Stomach (tissue), 9 donors: ENCODE data around the gene MCAT. TPM values are rescaled to one million over a fixed set of nuclear protein-coding genes. Genes with fewer than 3 reads are reported as not detected.

Source experiments
- DNase-seq, 2 donors: peaks; one replicate each; pipeline versions ENCODE4 v3.0.0 to v3.0.0-alpha.2; 2013 to 2019
- H3K27ac ChIP-seq, 5 donors: fragments of 200-600 bp in 4 of 5; sonication (generic) in 4 of 5; one replicate each; pipeline ENCODE4 v1.5.1; 2013 to 2019; ENCODE audit warnings: mild to moderate bottlenecking in 1 of 5, moderate library complexity in 1 of 5
- H3K27me3 ChIP-seq, 3 donors: fragments of 200-600 bp; sonication (generic); one replicate each; pipeline ENCODE4 v1.5.1; 2017 to 2019; ENCODE audit warnings: mixed run types in 1 of 3
- H3K36me3 ChIP-seq, 4 donors: fragments of 200-600 bp; sonication (generic); 1 replicate in 3 of 4; 2 replicates in 1 of 4; pipeline ENCODE4 v1.5.1; 2016 to 2019
- H3K4me1 ChIP-seq, 4 donors: fragments of 200-600 bp; sonication (generic); one replicate each; pipeline ENCODE4 v1.5.1; 2016 to 2019
- H3K4me3 ChIP-seq, 4 donors: fragments of 200-600 bp; sonication (generic) in 3 of 4; one replicate each; pipeline ENCODE4 v1.5.1; 2016 to 2019; ENCODE audit warnings: mild to moderate bottlenecking in 1 of 4
- H3K9me3 ChIP-seq, 4 donors: fragments of 200-600 bp; sonication (generic); one replicate each; pipeline ENCODE4 v1.5.1; 2016 to 2019
- EP300 ChIP-seq: sonication (generic); formaldehyde crosslinking; IDR thresholded peaks from one replicate; pipeline ENCODE4 v1.6.1; 2017; ENCODE audit warnings: antibody characterized with exemption
- POLR2A ChIP-seq, 4 donors: fragments of 450-650 bp; IDR thresholded peaks; one replicate each; pipeline ENCODE4 v1.6.1; 2016; ENCODE audit warnings: antibody characterized with exemption in 4 of 4, control low read depth in 2 of 4, mild to moderate bottlenecking in 1 of 4, moderate library complexity in 1 of 4
- POLR2AphosphoS5 ChIP-seq, 3 donors: sonication (generic); formaldehyde crosslinking; IDR thresholded peaks; one replicate each; pipeline ENCODE4 v1.6.1; 2016; ENCODE audit warnings: antibody characterized with exemption in 3 of 3
- WGBS, 5 donors: extraction: QIAGEN DNeasy Blood & Tissue Kit in 3 of 5; methylation state at CpG; one replicate each; pipeline versions ENCODE4 v1.1.5 to v1.1.7; 2013 to 2018; 5-methylcytosine and 5-hydroxymethylcytosine counted together
- intact Hi-C: fragments of 100-400 bp; cut with DNase I; formaldehyde crosslinking; loops from one replicate; pipeline ENCODE4 v1.15.1; 2023; ENCODE audit warnings: low total_unique reads
- polyA plus RNA-seq, 3 donors: library from polyadenylated mRNA; stranded (reverse); fragments of 200-250 nt; gene quantifications; one replicate each; pipeline ENCODE4 v1.2.3, GENCODE V29; 2013
- total RNA-seq, 5 donors: library from RNA; depleted of rRNA; stranded (reverse); fragments of >200 nt; gene quantifications; one replicate each; pipeline versions ENCODE4 v1.1.0 to v1.2.3, GENCODE V29; 2014 to 2016
- TF ChIP-seq, protein P1 (sequence below), 7 experiments: fragments of 450-650 bp in 4 of 7; fragments of 200-600 bp in 3 of 7; sonication (generic) in 3 of 7; IDR thresholded peaks; one replicate each; pipeline ENCODE4 v1.5.1; 2016 to 2019; ENCODE audit warnings: antibody characterized with exemption in 7 of 7, control low read depth in 2 of 7, mild to moderate bottlenecking in 1 of 7
- donor health status: healthy with polysubstance abuse.
- donor health status: Bipolar disorder and iron deficiency.
- donor health status: healthy.

The MCAT gene
- total and polyA plus RNA-seq, 8 donors, result 11.7 to 197 (median 19.0) TPM; not detected in 1

- Histone ChIP-seq H3K36me3 (peaks cover 19 to 53% (median 46%) of the 10 kb centered on the region in 4 donors), H3K4me3 (no peak overlapping the region), H3K27me3 (no peaks in the 10 kb centered on the region), H3K9me3 (no peaks in the 10 kb centered on the region), H3K4me1 (peaks cover 15 to 39% (median 36%) of the 10 kb centered on the region in 4 donors), H3K27ac (no peak overlapping the region)
- 93 to 98% (median 96%) methylated on average over 11 to 17 of the region's 17 CpGs for WGBS, 5 donors
- TF ChIP-seq, protein P1, sequence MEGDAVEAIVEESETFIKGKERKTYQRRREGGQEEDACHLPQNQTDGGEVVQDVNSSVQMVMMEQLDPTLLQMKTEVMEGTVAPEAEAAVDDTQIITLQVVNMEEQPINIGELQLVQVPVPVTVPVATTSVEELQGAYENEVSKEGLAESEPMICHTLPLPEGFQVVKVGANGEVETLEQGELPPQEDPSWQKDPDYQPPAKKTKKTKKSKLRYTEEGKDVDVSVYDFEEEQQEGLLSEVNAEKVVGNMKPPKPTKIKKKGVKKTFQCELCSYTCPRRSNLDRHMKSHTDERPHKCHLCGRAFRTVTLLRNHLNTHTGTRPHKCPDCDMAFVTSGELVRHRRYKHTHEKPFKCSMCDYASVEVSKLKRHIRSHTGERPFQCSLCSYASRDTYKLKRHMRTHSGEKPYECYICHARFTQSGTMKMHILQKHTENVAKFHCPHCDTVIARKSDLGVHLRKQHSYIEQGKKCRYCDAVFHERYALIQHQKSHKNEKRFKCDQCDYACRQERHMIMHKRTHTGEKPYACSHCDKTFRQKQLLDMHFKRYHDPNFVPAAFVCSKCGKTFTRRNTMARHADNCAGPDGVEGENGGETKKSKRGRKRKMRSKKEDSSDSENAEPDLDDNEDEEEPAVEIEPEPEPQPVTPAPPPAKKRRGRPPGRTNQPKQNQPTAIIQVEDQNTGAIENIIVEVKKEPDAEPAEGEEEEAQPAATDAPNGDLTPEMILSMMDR (IDR thresholded peaks at IDR 0.05), result no peak
- TF ChIP-seq POLR2AphosphoS5 (IDR thresholded peaks at IDR 0.05) (no peak), EP300 (no peak), POLR2A (IDR thresholded peaks at IDR 0.05) (no peak)
- no peak for DNase-seq
- intact Hi-C loops, result no loop called here
These were observed 39.5 kb upstream of the MCAT start for GRCh38 chr22:43182726-43183125.

GRCh38 chr22:43182118-43182517 is 38.9 kb upstream of the MCAT start:
- Histone ChIP-seq H3K27me3 (no peaks in the 10 kb centered on the region), H3K4me1 (peaks cover 13 to 38% (median 35%) of the 10 kb centered on the region in 4 donors), H3K9me3 (no peaks in the 10 kb centered on the region), H3K27ac (no peak overlapping the region), H3K36me3 (peaks cover 19 to 59% (median 52%) of the 10 kb centered on the region in 4 donors), H3K4me3 (no peak overlapping the region)
- intact Hi-C loops, result no loop called here
- TF ChIP-seq, protein P1 (IDR thresholded peaks at IDR 0.05), result no peak
- TF ChIP-seq POLR2A (IDR thresholded peaks at IDR 0.05) (no peak), EP300 (no peak), POLR2AphosphoS5 (IDR thresholded peaks at IDR 0.05) (no peak)
- WGBS, 5 donors, result 89 to 96% (median 92%) methylated on average over 10 of the region's 10 CpGs
- no peak for DNase-seq

GRCh38 chr22:43181321-43182076 is 38.3 kb upstream of the MCAT start:
- TF ChIP-seq POLR2A (IDR thresholded peaks at IDR 0.05), result no peak
- TF ChIP-seq, protein P1 (IDR thresholded peaks at IDR 0.05), result no peak
- no peak for TF ChIP-seq EP300
- no peak for TF ChIP-seq POLR2AphosphoS5 (IDR thresholded peaks at IDR 0.05)
- H3K4me3 ChIP-seq, result no peak overlapping the region
- no peaks in the 10 kb centered on the region for H3K27me3 ChIP-seq
- H3K36me3 ChIP-seq, result peaks cover 19 to 64% (median 55%) of the 10 kb centered on the region in 4 donors
- H3K4me1 ChIP-seq, result peaks cover 13 to 36% (median 33%) of the 10 kb centered on the region in 4 donors
- WGBS, 5 donors, result 88 to 95% (median 92%) methylated on average over 12 to 13 of the region's 13 CpGs
- DNase-seq, result no peak
- H3K9me3 ChIP-seq, result no peaks in the 10 kb centered on the region
- intact Hi-C loops, result no loop called here
- no peak overlapping the region for H3K27ac ChIP-seq

DNA sequence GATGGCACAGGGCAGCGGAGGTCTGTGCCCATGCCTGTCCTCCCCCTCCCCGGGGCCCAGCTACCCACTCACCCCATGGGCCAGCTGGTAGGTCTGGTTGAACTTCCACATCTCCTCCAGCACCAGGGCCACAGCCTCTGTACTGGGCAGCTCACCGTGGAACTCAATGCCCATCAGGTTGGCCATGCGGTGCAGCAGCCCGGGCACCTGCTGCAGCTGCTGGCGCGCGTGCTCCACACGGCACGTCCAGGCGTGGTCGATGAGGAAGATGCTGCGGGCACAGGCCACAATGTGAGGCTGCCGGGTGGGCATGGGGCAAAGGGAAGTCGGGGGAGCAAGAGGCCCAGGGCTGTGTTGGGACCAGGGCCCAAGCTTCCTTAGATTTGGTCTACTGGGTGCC is 37.5 kb upstream of the MCAT start:
- Histone ChIP-seq H3K27ac (no peak overlapping the region), H3K9me3 (no peaks in the 10 kb centered on the region), H3K4me1 (peaks cover 5 to 28% (median 25%) of the 10 kb centered on the region in 4 donors), H3K4me3 (no peak overlapping the region), H3K27me3 (no peaks in the 10 kb centered on the region), H3K36me3 (peaks cover 23 to 71% (median 62%) of the 10 kb centered on the region in 4 donors)
- TF ChIP-seq POLR2AphosphoS5 (IDR thresholded peaks at IDR 0.05), result no peak
- 92 to 97% (median 94%) methylated on average over 5 to 15 of the region's 15 CpGs for WGBS, 5 donors
- DNase-seq, result no peak
- intact Hi-C loops, result no loop called here

DNA sequence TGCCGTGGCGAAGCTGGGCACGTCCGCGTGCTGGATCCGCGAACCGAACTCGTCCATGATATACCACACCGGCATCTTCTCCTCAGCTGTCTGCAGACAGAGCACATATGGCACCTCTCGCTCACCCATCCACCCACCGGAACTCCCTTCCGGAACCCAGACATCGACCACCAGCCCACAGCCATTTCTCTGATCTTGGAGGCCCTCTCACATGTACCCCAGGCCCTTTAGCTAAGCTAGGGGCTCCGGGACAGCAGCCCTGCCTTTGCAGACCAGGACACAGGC is 36.7 kb upstream of the MCAT start:
- intact Hi-C loops, result no loop called here
- WGBS, 5 donors, result 93 to 99% (median 98%) methylated on average over 15 of the region's 15 CpGs
- no peak overlapping the region for H3K4me3 ChIP-seq
- H3K27ac ChIP-seq, result no peak overlapping the region
- H3K27me3 ChIP-seq, result no peaks in the 10 kb centered on the region
- DNase-seq, result no peak
- H3K36me3 ChIP-seq, result peaks cover 23 to 80% (median 70%) of the 10 kb centered on the region in 4 donors
- peaks cover 0 to 21% (median 19%) of the 10 kb centered on the region in 4 donors for H3K4me1 ChIP-seq
- TF ChIP-seq POLR2AphosphoS5 (IDR thresholded peaks at IDR 0.05) (no peak), EP300 (no peak), POLR2A (IDR thresholded peaks at IDR 0.05) (no peak)
- TF ChIP-seq, protein P1 (IDR thresholded peaks at IDR 0.05), result no peak
- H3K9me3 ChIP-seq, result no peaks in the 10 kb centered on the region
